BLaER1 (cell line): ENCODE measurements around the gene TPSAB1.
A peak's percentile ranks its signal among the peaks of the same experiment; 100 is the strongest.

Experiments
- H3K27ac ChIP-seq: shearing (Covaris generic); formaldehyde crosslinking; 2 replicates; pipeline ENCODE4 v1.8.1; 2022
- H3K27me3 ChIP-seq: shearing (Covaris generic); formaldehyde crosslinking; 2 replicates; pipeline ENCODE4 v1.8.1; 2022
- H3K36me3 ChIP-seq: shearing (Covaris generic); formaldehyde crosslinking; 2 replicates; pipeline ENCODE4 v1.8.1; 2022
- H3K4me1 ChIP-seq: shearing (Covaris generic); formaldehyde crosslinking; 2 replicates; pipeline ENCODE4 v1.8.1; 2022
- H3K4me2 ChIP-seq: shearing (Covaris generic); formaldehyde crosslinking; 2 replicates; pipeline ENCODE4 v1.8.1; 2022
- H3K4me3 ChIP-seq: shearing (Covaris generic); formaldehyde crosslinking; 2 replicates; pipeline ENCODE4 v1.8.1; 2022
- H3K9ac ChIP-seq: shearing (Covaris generic); formaldehyde crosslinking; 2 replicates; pipeline ENCODE4 v1.8.1; 2022
- H3K9me3 ChIP-seq: shearing (Covaris generic); formaldehyde crosslinking; 2 replicates; pipeline ENCODE4 v1.8.1; 2022
- H4K20me1 ChIP-seq: shearing (Covaris generic); formaldehyde crosslinking; 2 replicates; pipeline ENCODE4 v1.8.1; 2022
- Cebpa-rat ChIP-seq: shearing (Covaris generic); IDR thresholded peaks from 2 replicates; pipeline ENCODE4 v1.8.1; 2022

Gene TPSAB1

DNA sequence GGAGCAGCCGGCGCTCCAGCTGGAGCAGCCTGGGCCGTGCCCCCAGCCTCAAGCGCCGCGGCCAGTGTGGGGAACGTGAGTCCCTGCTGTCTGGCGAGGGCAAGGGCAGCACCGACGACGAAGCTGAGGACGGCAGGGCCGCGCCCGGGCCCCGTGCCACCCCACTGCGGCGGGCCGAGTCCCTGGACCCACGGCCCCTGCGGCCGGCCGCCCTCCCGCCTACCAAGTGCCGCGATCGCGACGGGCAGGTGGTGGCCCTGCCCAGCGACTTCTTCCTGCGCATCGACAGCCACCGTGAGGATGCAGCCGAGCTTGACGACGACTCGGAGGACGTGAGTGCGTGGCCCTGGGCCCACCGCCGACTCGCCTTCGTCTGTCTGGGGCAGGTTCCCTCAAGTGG, 31.4 kb upstream of the TPSAB1 start:
- H3K36me3 ChIP-seq = peaks cover 70% of the 10 kb centered on the region
- H3K9ac ChIP-seq = peak overlapping the region; percentile 64; the same call in 1 of the 2 replicates
- no peak overlapping the region for H3K4me3 ChIP-seq
- TF ChIP-seq Cebpa-rat = no peak
- peaks cover 17% of the 10 kb centered on the region for H4K20me1 ChIP-seq
- peak overlapping the region; percentile 68 for H3K27ac ChIP-seq
- H3K4me2 ChIP-seq = peak overlapping the region; percentile 58
- no peaks in the 10 kb centered on the region for H3K9me3 ChIP-seq
- no peaks in the 10 kb centered on the region for H3K27me3 ChIP-seq
- peaks cover 29% of the 10 kb centered on the region for H3K4me1 ChIP-seq

DNA sequence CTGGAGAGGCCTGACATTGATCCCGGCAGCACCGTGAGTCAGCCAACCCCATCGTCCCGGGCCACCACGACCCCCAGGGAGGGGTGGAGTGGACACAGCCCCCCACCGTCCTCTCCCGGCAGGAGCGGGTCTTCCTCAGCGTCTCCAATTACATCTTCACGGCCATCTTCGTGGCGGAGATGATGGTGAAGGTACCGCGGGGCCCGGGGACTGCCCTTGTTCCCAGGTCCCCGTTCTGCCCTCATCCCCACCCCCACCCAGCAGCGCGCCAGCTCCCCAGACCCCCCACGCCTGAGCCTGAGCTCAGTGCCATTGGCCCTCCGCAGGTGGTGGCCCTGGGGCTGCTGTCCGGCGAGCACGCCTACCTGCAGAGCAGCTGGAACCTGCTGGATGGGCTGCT, 30.0 kb upstream of the TPSAB1 start:
- Histone ChIP-seq H3K4me1 (peaks cover 24% of the 10 kb centered on the region), H4K20me1 (peaks cover 17% of the 10 kb centered on the region; the same call in 1 of the 2 replicates), H3K9me3 (no peaks in the 10 kb centered on the region), H3K4me3 (no peak overlapping the region), H3K36me3 (peaks cover 76% of the 10 kb centered on the region), H3K27me3 (no peaks in the 10 kb centered on the region), H3K27ac (no peak overlapping the region), H3K9ac (no peak overlapping the region), H3K4me2 (no peak overlapping the region)
- TF ChIP-seq Cebpa-rat = no peak

DNA sequence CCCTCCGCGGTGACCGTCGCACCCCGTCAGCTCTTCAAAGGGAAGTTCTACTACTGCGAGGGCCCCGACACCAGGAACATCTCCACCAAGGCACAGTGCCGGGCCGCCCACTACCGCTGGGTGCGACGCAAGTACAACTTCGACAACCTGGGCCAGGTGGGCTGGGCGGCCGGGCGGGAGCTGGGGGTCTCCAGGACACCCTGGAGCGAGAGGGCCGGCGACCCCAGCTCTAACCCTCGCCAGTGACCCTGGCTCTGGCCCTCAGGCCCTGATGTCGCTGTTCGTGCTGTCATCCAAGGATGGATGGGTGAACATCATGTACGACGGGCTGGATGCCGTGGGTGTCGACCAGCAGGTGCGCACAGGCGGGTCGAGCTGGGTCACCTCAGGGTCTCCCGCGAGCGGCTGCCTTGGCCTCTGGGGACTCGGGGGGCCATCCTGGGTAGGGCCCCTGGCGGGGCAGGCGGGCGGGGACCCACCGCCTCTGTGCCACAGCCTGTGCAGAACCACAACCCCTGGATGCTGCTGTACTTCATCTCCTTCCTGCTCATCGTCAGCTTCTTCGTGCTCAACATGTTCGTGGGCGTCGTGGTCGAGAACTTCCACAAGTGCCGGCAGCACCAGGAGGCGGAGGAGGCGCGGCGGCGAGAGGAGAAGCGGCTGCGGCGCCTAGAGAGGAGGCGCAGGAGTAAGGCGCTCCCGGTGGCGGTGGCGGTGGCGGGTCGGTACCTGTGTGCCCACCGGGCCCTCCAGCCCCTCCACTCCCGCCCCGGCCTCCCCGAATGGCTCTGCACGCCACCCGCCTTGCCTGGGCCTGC, 28.8 kb upstream of the TPSAB1 start:
- H3K9me3 ChIP-seq = no peaks in the 10 kb centered on the region
- no peak overlapping the region for H3K27ac ChIP-seq
- peaks cover 19% of the 10 kb centered on the region; the same call in 1 of the 2 replicates for H4K20me1 ChIP-seq
- no peaks in the 10 kb centered on the region for H3K27me3 ChIP-seq
- no peak for TF ChIP-seq Cebpa-rat
- peaks cover 82% of the 10 kb centered on the region for H3K36me3 ChIP-seq
- no peak overlapping the region for H3K4me3 ChIP-seq
- H3K9ac ChIP-seq = no peak overlapping the region
- no peak overlapping the region for H3K4me2 ChIP-seq
- peaks cover 30% of the 10 kb centered on the region for H3K4me1 ChIP-seq

DNA sequence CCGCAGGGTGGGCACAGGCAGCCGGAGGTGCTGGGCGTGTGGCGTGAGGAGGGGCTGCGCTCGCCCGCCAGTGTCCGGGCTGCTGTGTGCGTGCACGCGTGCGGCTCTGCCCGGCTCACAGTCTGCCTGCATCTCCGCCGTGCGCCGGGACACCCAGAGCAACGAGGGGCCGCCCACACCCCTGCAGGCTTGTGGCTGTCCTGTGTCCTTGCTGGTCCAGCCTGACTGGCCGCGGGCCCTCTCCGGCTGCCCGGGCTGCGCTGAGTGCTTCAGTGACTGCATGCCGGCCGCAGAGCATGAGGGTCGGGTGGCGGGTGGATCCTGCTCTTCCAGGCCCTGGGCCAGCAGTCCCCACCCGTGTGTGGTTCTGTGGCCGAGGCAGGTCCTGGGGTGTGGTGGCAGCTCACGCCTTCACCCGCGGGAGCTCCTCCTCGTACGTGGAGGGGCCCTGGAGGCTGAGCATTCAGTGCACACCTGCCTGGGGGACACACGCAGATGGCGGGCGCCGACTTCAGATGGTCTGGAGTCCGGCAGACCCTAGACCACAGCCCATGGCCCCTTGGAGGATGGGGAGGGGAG, 27.8 kb upstream of the TPSAB1 start:
- TF ChIP-seq Cebpa-rat = no peak
- Histone ChIP-seq H3K9me3 (no peaks in the 10 kb centered on the region), H3K9ac (no peak overlapping the region), H3K4me2 (no peak overlapping the region), H4K20me1 (peaks cover 29% of the 10 kb centered on the region; the same call in 1 of the 2 replicates), H3K27me3 (no peaks in the 10 kb centered on the region), H3K4me1 (peaks cover 26% of the 10 kb centered on the region), H3K36me3 (peaks cover 85% of the 10 kb centered on the region), H3K4me3 (no peak overlapping the region), H3K27ac (no peak overlapping the region)

DNA sequence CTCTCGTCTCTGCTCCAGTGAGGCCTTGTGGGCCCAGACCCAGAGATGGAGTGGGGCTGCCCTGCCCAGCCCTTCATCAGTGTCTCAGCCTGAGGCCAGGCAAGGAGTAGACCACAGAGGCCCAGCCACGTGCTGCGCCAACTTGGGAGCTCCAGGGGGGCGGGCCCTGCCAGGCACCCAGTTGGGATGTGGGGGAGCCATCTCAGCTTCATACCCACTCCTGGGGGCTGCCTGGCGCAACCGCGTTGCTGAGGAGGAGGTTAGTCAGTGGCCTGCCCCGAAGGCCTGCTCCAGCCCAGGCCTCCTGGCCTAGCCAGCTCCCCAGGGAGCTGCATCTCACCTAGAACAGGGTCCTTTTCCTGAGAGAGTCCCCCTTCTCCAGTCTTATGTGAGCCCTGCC, 27.3 kb upstream of the TPSAB1 start:
- Histone ChIP-seq H3K9ac (no peak overlapping the region), H3K27me3 (no peaks in the 10 kb centered on the region), H4K20me1 (peaks cover 30% of the 10 kb centered on the region; the same call in 1 of the 2 replicates), H3K4me3 (no peak overlapping the region), H3K9me3 (no peaks in the 10 kb centered on the region), H3K36me3 (peaks cover 90% of the 10 kb centered on the region), H3K4me2 (no peak overlapping the region), H3K4me1 (peaks cover 21% of the 10 kb centered on the region), H3K27ac (no peak overlapping the region)
- no peak for TF ChIP-seq Cebpa-rat

DNA sequence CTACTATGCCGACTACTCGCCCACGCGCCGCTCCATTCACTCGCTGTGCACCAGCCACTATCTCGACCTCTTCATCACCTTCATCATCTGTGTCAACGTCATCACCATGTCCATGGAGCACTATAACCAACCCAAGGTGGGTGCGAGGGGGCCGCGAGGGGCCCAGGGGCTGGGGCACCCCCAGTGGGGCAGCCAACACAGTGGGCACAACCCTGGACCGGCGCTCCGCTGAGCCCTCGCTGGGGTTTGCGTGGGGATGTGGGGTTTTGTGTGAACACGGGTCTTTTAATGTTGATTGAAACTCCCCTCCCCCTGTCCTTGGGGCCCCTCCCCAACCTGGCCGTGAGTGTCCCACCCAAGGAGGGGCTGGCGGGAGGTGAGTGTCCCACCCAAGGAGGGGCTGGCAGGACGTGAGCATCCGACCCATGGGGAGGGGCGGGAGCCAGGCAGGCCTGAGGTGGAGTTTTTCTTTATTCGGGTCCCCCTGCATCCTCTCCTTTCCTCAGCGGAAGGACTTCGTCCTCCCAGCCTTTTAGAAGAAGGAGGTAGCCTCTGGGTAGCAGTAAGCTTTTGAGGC, 26.6 kb upstream of the TPSAB1 start:
- no peak overlapping the region for H3K4me3 ChIP-seq
- H3K9me3 ChIP-seq = no peaks in the 10 kb centered on the region
- H4K20me1 ChIP-seq = peaks cover 30% of the 10 kb centered on the region; the same call in 1 of the 2 replicates
- H3K27me3 ChIP-seq = no peaks in the 10 kb centered on the region
- no peak overlapping the region for H3K27ac ChIP-seq
- H3K9ac ChIP-seq = no peak overlapping the region
- peaks cover 15% of the 10 kb centered on the region for H3K4me1 ChIP-seq
- H3K36me3 ChIP-seq = peaks cover 90% of the 10 kb centered on the region
- no peak for TF ChIP-seq Cebpa-rat
- H3K4me2 ChIP-seq = no peak overlapping the region

DNA sequence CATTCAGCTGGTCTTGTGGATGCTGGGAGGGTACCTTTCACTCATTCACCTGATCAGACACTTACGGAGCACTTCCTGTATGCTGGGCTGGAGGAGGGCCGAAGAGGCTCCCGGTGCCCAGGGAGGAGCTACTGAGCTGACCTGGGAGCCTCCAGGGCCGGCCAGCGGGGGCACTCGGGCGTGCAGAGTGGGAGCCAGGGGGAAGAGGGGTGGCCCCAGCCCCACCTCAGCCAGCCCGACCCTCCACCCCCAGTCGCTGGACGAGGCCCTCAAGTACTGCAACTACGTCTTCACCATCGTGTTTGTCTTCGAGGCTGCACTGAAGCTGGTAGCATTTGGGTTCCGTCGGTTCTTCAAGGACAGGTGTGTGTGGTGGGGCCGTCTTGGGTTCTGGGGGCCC, 25.8 kb upstream of the TPSAB1 start:
- Histone ChIP-seq H3K36me3 (peaks cover 90% of the 10 kb centered on the region), H3K4me1 (peaks cover 9% of the 10 kb centered on the region), H3K27ac (no peak overlapping the region), H3K27me3 (no peaks in the 10 kb centered on the region), H3K9ac (no peak overlapping the region), H3K4me3 (no peak overlapping the region), H3K9me3 (no peaks in the 10 kb centered on the region), H4K20me1 (peaks cover 30% of the 10 kb centered on the region; the same call in 1 of the 2 replicates), H3K4me2 (no peak overlapping the region)
- no peak for TF ChIP-seq Cebpa-rat

DNA sequence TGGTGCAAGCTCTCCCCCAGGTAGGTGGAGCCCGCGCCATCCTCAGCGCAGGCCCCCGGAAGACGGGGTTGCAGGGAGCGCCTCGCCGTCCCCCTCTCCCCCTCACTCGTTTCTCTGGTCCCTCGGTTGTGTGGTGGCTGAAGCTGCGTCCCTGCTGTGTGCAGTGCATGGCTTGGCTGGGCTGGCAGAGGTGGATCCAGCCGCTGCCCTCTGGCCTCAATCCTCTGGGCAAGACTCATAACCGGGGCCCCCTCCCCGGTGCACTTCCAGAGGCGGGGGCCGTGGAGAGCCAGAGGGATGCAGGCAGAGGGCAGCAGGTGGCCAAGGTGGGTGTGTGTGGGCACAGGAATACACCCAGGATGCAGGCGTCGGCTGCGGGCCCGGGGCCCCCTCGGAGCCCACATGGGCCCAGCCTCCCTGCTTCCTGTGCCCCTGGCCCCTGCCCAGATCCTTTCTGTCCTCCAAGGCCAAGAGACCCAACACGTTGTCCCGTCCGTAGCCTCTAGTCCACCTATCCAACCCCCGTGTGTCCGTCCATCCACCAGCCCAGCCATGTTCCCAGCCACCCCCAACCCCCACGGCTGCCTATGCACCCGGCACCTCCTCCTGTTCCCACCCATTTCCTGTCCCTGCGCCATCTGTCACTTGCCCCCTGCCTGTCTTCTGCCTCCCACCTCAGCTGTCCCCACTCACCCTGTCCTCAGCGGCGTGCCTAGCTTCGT, 24.8 kb upstream of the TPSAB1 start:
- no peak overlapping the region for H3K4me3 ChIP-seq
- no peak overlapping the region for H3K9ac ChIP-seq
- no peaks in the 10 kb centered on the region for H3K27me3 ChIP-seq
- no peak for TF ChIP-seq Cebpa-rat
- peaks cover 38% of the 10 kb centered on the region; the same call in 1 of the 2 replicates for H4K20me1 ChIP-seq
- peaks cover 9% of the 10 kb centered on the region for H3K4me1 ChIP-seq
- H3K9me3 ChIP-seq = no peaks in the 10 kb centered on the region
- H3K27ac ChIP-seq = no peak overlapping the region
- peak overlapping the region; percentile 24 for H3K4me2 ChIP-seq
- H3K36me3 ChIP-seq = peaks cover 93% of the 10 kb centered on the region

DNA sequence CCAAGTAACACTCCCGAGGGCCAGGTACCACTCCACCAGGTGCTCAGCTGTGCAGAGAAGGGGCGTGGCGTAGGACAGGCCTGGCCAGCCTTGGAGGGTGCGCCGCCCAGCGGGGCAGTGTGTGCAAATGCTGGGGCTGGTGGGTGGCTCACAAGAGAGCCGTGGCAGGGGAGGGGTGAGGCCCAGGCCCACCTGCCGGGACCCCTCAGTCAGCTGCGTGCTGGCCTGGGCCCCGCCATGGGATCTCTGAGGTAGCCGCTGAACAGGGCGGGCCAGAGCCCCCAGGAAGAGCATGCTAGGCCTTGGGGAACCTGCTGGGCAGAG, 24.2 kb upstream of the TPSAB1 start:
- peaks cover 43% of the 10 kb centered on the region; the same call in 1 of the 2 replicates for H4K20me1 ChIP-seq
- H3K27ac ChIP-seq = no peak overlapping the region
- H3K4me1 ChIP-seq = peaks cover 9% of the 10 kb centered on the region
- no peak overlapping the region for H3K4me2 ChIP-seq
- no peaks in the 10 kb centered on the region for H3K27me3 ChIP-seq
- peaks cover 92% of the 10 kb centered on the region for H3K36me3 ChIP-seq
- H3K4me3 ChIP-seq = no peak overlapping the region
- H3K9me3 ChIP-seq = no peaks in the 10 kb centered on the region
- TF ChIP-seq Cebpa-rat = no peak
- H3K9ac ChIP-seq = no peak overlapping the region
